Measurements from ENCODE around the gene ALG11.

DNA sequence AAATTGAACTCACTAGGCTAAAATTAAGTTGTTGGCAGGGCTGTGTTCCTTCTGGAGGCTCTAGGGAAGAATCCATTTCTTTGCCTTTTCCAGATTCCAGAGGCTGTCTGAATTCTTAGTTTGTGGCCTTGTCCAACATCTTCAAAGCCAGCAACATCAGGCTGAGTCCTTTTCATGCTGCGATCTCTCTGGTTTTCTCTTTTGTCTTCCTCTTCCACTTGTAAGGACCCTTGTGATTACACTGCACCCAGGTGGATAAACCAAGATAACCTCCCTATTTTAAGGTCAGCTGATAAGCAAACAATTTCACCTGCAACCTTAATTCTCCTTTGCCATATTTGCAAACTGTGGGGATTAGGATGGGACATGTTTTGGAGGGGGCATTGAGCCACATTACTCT, 23.8 kb downstream of the ALG11 start:
- TF ChIP-seq CTCF (IDR thresholded peaks at IDR 0.05 in 2 of 3, conservative IDR thresholded peaks at IDR 0.05 in 1 of 3; ENCODE audit: borderline replicate concordance in 1 of 3, insufficient read depth in 1 of 3, low read depth in 2 of 3, low read length in 2 of 3) (no peak), ELF1 (IDR thresholded peaks at IDR 0.05; ENCODE audit: borderline replicate concordance, low read depth) (no peak), POLR2AphosphoS5 (IDR thresholded peaks at IDR 0.05; ENCODE audit: low read depth, low read length) (no peak), YY1 (IDR thresholded peaks at IDR 0.05; ENCODE audit: extremely low read depth, insufficient replicate concordance, low read depth, low read length) (no peak), SRF (IDR thresholded peaks at IDR 0.05; ENCODE audit: low read depth) (no peak), MAX (IDR thresholded peaks at IDR 0.05) (no peak), ATF3 (IDR thresholded peaks at IDR 0.05) (no peak), ZNF274 (IDR thresholded peaks at IDR 0.05; ENCODE audit: low read depth, low read length) (no peak), POLR2A (IDR thresholded peaks at IDR 0.05; ENCODE audit: borderline replicate concordance, extremely low read depth, insufficient read depth, insufficient read length) (no peak), SP1 (IDR thresholded peaks at IDR 0.05; ENCODE audit: low read depth) (no peak), ZFX (IDR thresholded peaks at IDR 0.05) (no peak), EZH2phosphoT487 (IDR thresholded peaks at IDR 0.05; ENCODE audit: borderline replicate concordance) (no peak), TCF7L2 (IDR thresholded peaks at IDR 0.05; ENCODE audit: borderline replicate concordance, extremely low read depth, insufficient read depth, insufficient read length) (no peak)
- TF ChIP-seq, protein P1, sequence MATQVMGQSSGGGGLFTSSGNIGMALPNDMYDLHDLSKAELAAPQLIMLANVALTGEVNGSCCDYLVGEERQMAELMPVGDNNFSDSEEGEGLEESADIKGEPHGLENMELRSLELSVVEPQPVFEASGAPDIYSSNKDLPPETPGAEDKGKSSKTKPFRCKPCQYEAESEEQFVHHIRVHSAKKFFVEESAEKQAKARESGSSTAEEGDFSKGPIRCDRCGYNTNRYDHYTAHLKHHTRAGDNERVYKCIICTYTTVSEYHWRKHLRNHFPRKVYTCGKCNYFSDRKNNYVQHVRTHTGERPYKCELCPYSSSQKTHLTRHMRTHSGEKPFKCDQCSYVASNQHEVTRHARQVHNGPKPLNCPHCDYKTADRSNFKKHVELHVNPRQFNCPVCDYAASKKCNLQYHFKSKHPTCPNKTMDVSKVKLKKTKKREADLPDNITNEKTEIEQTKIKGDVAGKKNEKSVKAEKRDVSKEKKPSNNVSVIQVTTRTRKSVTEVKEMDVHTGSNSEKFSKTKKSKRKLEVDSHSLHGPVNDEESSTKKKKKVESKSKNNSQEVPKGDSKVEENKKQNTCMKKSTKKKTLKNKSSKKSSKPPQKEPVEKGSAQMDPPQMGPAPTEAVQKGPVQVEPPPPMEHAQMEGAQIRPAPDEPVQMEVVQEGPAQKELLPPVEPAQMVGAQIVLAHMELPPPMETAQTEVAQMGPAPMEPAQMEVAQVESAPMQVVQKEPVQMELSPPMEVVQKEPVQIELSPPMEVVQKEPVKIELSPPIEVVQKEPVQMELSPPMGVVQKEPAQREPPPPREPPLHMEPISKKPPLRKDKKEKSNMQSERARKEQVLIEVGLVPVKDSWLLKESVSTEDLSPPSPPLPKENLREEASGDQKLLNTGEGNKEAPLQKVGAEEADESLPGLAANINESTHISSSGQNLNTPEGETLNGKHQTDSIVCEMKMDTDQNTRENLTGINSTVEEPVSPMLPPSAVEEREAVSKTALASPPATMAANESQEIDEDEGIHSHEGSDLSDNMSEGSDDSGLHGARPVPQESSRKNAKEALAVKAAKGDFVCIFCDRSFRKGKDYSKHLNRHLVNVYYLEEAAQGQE (IDR thresholded peaks at IDR 0.05; ENCODE audit: low read depth): no peak

Data from HCT116 (cell line).